WERI-Rb-1 (cell line): ENCODE data around the gene NBPF3.
A peak's percentile ranks its signal among the peaks of the same experiment; 100 is the strongest.

Experiments used
- DNase-seq: peaks from one replicate; pipeline ENCODE4 v3.0.0-alpha.2; 2020
- H3K27ac ChIP-seq: fragments of 250-450 bp; sonication (Bioruptor Pico); 2 replicates; pipeline ENCODE4 v1.5.1; 2020; ENCODE audit warnings: mild to moderate bottlenecking, moderate library complexity
- H3K27me3 ChIP-seq: fragments of 250-450 bp; sonication (Bioruptor Pico); 2 replicates; pipeline ENCODE4 v1.5.1; 2021; ENCODE audit warnings: mild to moderate bottlenecking, low read depth, moderate library complexity; ENCODE audit not compliant: insufficient read depth, severe bottlenecking
- H3K36me3 ChIP-seq: fragments of 250-450 bp; sonication (Bioruptor Pico); 2 replicates; pipeline ENCODE4 v1.5.1; 2020; ENCODE audit warnings: mild to moderate bottlenecking, moderate library complexity
- H3K4me3 ChIP-seq: 2 replicates; pipeline ENCODE4 v1.5.1; 2011; ENCODE audit warnings: low read depth, mild to moderate bottlenecking, control low read depth, low read length
- H3K9me3 ChIP-seq: fragments of 250-450 bp; sonication (Bioruptor Pico); 2 replicates; pipeline ENCODE4 v1.5.1; 2021; ENCODE audit warnings: mild to moderate bottlenecking, moderate library complexity; ENCODE audit not compliant: severe bottlenecking
- CTCF ChIP-seq: IDR thresholded peaks from 2 replicates; pipeline ENCODE4 v1.5.1; 2011; ENCODE audit warnings: low read depth, mild to moderate bottlenecking, control low read depth, inconsistent platforms, low read length

NBPF3 gene

GRCh38 chr1:21506804-21507203 is 66.9 kb downstream of the NBPF3 start:
- Histone ChIP-seq H3K27me3 (no peaks in the 10 kb centered on the region), H3K36me3 (no peaks in the 10 kb centered on the region), H3K9me3 (no peaks in the 10 kb centered on the region), H3K4me3 (no peak overlapping the region), H3K27ac (no peak overlapping the region)
- DNase-seq, result no peak
- no peak for TF ChIP-seq CTCF

- Histone ChIP-seq H3K27me3 (no peaks in the 10 kb centered on the region), H3K36me3 (no peaks in the 10 kb centered on the region), H3K9me3 (no peaks in the 10 kb centered on the region), H3K4me3 (no peak overlapping the region), H3K27ac (no peak overlapping the region)
- no peak for TF ChIP-seq CTCF
- no peak for DNase-seq
Observed at GRCh38 chr1:21507511-21508270, 67.8 kb downstream of the NBPF3 start.

GRCh38 chr1:21508580-21509350 is 68.8 kb downstream of the NBPF3 start:
- Histone ChIP-seq H3K27me3 (no peaks in the 10 kb centered on the region), H3K9me3 (no peaks in the 10 kb centered on the region), H3K36me3 (no peaks in the 10 kb centered on the region), H3K27ac (0 out of 2 replicates have a peak overlapping the region, but pooled peaks have one; percentile 46), H3K4me3 (peak overlapping the region; percentile 17)
- peak; percentile 77 for DNase-seq
- TF ChIP-seq CTCF, result peak; percentile 79

GRCh38 chr1:21509351-21510112 is 69.6 kb downstream of the NBPF3 start, which contains the start of gene ALPL:
TSS of gene ALPL (plus strand) at chr1:21509423. CDS start at chr1:21554082, 44,659 bp downstream.
- Histone ChIP-seq H3K36me3 (no peaks in the 10 kb centered on the region), H3K9me3 (no peaks in the 10 kb centered on the region), H3K4me3 (peak within 1 kb of the TSS; percentile 32), H3K27ac (0 out of 2 replicates have a peak within 1 kb of the TSS, but pooled peaks have one; percentile 46), H3K27me3 (no peaks in the 10 kb centered on the region)
- DNase-seq, result no peak
- no peak for TF ChIP-seq CTCF

- H3K4me3 ChIP-seq, result no peak overlapping the region
- no peak for DNase-seq
- no peak overlapping the region for H3K27ac ChIP-seq
- no peaks in the 10 kb centered on the region for H3K27me3 ChIP-seq
- no peaks in the 10 kb centered on the region for H3K9me3 ChIP-seq
- H3K36me3 ChIP-seq, result no peaks in the 10 kb centered on the region
- no peak for TF ChIP-seq CTCF
Observed at GRCh38 chr1:21510113-21510493, 70.2 kb downstream of the NBPF3 start.
